GM20000 (cell line): Measurements from ENCODE around the gene ASTN1.

Source experiments
- DNase-seq: peaks from one replicate; pipeline ENCODE4 v3.0.0; 2012; ENCODE audit warnings: low spot score
- CTCF ChIP-seq: IDR thresholded peaks from 2 replicates; pipeline ENCODE4 v1.5.1; 2012; ENCODE audit warnings: mild to moderate bottlenecking, control low read depth; ENCODE audit errors: extremely low read depth, missing control alignments

ASTN1 gene

GRCh38 chr1:176989023-176989422 is 175.5 kb downstream of the ASTN1 start:
- TF ChIP-seq CTCF: no peak
- no peak for DNase-seq

- no peak for DNase-seq
- TF ChIP-seq CTCF: no peak
Measured at GRCh38 chr1:176987016-176987415, 177.5 kb downstream of the ASTN1 start.

GRCh38 chr1:176983731-176984130 is 180.8 kb downstream of the ASTN1 start:
- no peak for TF ChIP-seq CTCF
- no peak for DNase-seq

GRCh38 chr1:176976771-176977170 is 187.7 kb downstream of the ASTN1 start:
- no peak for TF ChIP-seq CTCF
- DNase-seq: no peak

- TF ChIP-seq CTCF: no peak
- DNase-seq: no peak
Measured at GRCh38 chr1:176976225-176976624, 188.3 kb downstream of the ASTN1 start.

- TF ChIP-seq CTCF: no peak
- no peak for DNase-seq
Measured at GRCh38 chr1:176964687-176965086, 199.8 kb downstream of the ASTN1 start.

GRCh38 chr1:176963181-176963580 is 201.3 kb downstream of the ASTN1 start:
- no peak for DNase-seq
- no peak for TF ChIP-seq CTCF
